Measurements from ENCODE around the gene MRPL10.

MRPL10 gene

GRCh38 chr17:47839071-47839470 lies 7.7 kb upstream of the MRPL10 start:
- H3K27ac ChIP-seq: no peak overlapping the region
- TF ChIP-seq ZFX (IDR thresholded peaks at IDR 0.05; ENCODE audit: borderline replicate concordance) (no peak), CTCF (IDR thresholded peaks at IDR 0.05) (no peak)

DNA sequence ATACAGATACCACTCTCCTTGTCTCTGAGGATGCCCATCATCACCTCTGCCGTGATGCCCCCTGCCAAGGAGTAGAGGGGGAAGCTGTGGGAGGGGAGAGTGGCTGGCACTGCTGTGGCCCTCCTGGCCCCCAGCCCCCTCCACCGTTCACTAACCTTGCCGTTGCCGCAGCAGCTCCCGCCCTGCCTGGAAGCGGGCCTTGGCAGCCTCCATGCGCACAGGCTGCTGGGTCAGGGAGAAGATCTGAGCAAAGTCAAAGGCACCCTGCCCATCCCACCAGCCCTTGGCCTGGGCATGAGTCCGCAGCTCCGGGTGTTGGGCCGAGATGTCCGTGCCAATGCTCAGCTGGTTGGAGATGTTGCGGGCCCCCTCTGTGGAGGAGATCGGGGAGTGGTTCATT lies 7.3 kb upstream of the MRPL10 start:
- TF ChIP-seq ZFX (IDR thresholded peaks at IDR 0.05; ENCODE audit: borderline replicate concordance): no peak
- no peak overlapping the region for H3K27ac ChIP-seq

GRCh38 chr17:47837401-47838039 lies 6.2 kb upstream of the MRPL10 start:
- TF ChIP-seq CTCF (IDR thresholded peaks at IDR 0.05): no peak
- TF ChIP-seq ZFX (IDR thresholded peaks at IDR 0.05; ENCODE audit: borderline replicate concordance): no peak

DNA sequence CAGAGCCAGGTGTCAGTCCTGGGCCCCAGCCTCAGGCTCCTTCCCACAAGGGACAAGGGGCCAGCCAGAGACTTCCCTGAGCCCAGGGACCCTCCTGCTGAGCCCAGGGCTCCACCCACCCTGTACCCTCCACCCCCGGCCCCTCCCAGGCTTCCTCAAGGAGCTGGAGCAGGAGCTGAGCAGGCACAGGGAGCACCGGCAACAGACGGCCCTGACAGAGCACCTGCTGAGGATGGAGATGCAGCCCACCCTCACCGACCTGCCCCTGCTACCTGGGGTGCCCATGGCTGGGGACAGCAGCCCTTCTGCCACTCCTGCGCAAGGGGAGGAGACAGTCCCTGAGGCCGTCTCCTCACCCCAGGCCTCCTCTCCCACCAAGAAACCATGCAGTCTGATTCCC lies 5.3 kb upstream of the MRPL10 start:
- no peak for TF ChIP-seq ZFX (IDR thresholded peaks at IDR 0.05; ENCODE audit: borderline replicate concordance)
- H3K27ac ChIP-seq: no peak overlapping the region

More at GRCh38 chr17:47837401-47838039, 6.2 kb upstream of the MRPL10 start:
- H3K27ac ChIP-seq: no peak overlapping the region

DNA sequence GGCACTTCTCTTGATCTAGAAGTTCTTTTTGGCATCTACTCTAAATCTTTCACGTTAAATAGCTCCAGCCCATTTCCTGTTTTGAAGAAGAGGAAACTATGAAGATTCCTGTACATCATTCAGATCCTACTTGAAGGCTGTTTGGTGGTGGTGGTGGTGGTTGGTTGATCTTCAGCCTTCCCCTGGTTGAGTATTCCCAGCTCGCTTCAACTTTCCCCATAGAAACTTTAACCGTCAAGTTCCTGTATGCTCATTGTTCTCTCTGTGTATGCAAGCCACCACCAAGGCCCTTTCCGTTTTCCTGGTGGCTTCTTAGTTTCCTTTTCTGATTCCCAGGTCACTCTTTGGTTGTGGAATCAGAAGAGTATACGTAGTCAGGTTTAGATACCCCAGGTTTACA lies 3.4 kb upstream of the MRPL10 start:
- no peak overlapping the region for H3K27ac ChIP-seq
- TF ChIP-seq CTCF (IDR thresholded peaks at IDR 0.05) (no peak), ZFX (IDR thresholded peaks at IDR 0.05; ENCODE audit: borderline replicate concordance) (no peak)

DNA sequence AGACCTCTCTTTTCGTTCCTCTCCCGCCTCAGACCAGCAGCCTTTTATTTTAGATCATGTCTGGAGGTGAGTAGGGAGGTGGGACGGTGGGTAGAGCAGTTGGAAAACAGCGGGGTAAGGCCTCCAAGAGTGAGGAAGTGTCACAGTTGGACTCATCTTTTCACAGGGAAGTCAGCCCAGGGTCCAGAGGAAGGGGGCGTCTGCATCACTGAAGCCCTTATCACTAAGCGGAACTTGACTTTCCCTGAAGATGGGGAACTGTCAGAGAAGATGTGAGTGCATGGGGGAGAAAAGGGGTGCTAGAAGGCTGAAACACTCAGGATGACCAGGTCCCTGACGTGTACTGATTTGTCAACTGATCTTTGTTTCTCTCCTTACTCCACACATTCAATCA lies 590 bp upstream of the MRPL10 start:
- no peak for TF ChIP-seq CTCF (IDR thresholded peaks at IDR 0.05)
- no peak for TF ChIP-seq ZFX (IDR thresholded peaks at IDR 0.05; ENCODE audit: borderline replicate concordance)
- peak overlapping the region; percentile 73 for H3K27ac ChIP-seq

DNA sequence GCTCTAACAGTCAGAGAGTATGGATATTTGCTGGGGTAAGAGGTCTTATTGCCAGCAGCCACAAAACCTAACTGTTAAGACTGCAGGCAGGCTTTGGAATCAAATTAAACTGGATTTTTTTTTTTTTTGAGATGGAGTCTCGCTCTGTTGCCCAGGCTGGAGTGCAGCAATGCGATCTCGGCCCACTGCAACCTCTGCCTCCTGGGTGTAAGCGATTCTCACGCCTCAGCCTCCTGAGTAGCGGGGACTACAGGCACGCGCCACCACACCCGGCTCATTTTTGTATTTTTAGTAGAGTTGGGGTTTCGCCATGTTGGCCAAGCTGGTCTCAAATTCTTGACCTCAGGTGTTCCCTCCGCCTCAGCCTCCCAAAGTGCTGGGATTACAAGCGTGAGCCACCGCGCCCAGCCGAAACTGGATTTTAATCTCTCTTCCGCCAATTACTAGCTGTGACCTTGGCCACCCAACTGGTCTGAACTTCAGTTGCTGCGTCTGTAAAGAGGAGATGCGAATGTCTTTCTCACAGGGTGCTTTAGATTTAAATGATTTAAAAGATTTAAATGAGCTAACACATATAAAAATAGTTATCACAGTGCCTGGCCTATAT lies 842 bp downstream of the MRPL10 start:
- H3K27ac ChIP-seq: peak overlapping the region; percentile 73
- TF ChIP-seq ZFX (IDR thresholded peaks at IDR 0.05; ENCODE audit: borderline replicate concordance) (no peak), CTCF (IDR thresholded peaks at IDR 0.05) (no peak)

- no peak overlapping the region for H3K27ac ChIP-seq
- TF ChIP-seq CTCF (IDR thresholded peaks at IDR 0.05) (no peak), ZFX (IDR thresholded peaks at IDR 0.05; ENCODE audit: borderline replicate concordance) (no peak)
Measured at GRCh38 chr17:47829870-47830269, 1.5 kb downstream of the MRPL10 start.

All from 22Rv1 (cell line).